ENCODE data around the gene C1orf21. TPM values are rescaled to one million over a fixed set of nuclear protein-coding genes. Genes with fewer than 3 reads are reported as not detected.
A peak's percentile ranks its signal among the peaks of the same experiment; 100 is the strongest.

Gene C1orf21
- total RNA-seq, 4 donors from 2014 or later = 24.0 to 43.0 (median 40.3) TPM

GRCh38 chr1:184658055-184658454 lies 271.2 kb downstream of the C1orf21 start:
- DNase-seq (ENCODE audit: low spot score) (no peak), ATAC-seq (ENCODE audit: low FRiP score) (no peak)
- TF ChIP-seq CTCF (IDR thresholded peaks at IDR 0.05) = no peak

GRCh38 chr1:184660462-184661191 lies 273.8 kb downstream of the C1orf21 start:
- TF ChIP-seq CTCF (IDR thresholded peaks at IDR 0.05) = no peak
- DNase-seq (ENCODE audit: low spot score) = no peak
- ATAC-seq (ENCODE audit: low FRiP score) = no peak

- ATAC-seq (ENCODE audit: low FRiP score) = no peak
Measured at GRCh38 chr1:184661801-184662200, 275.0 kb downstream of the C1orf21 start.

GRCh38 chr1:184664042-184664660 lies 277.3 kb downstream of the C1orf21 start:
- peak; percentile 80 for ATAC-seq (ENCODE audit: low FRiP score)
- peak; percentile 60 for DNase-seq (ENCODE audit: low spot score)
- TF ChIP-seq CTCF (IDR thresholded peaks at IDR 0.05) = peak in 1 of 3 donors; percentile 26

More at GRCh38 chr1:184661801-184662200, 275.0 kb downstream of the C1orf21 start:
- TF ChIP-seq CTCF (IDR thresholded peaks at IDR 0.05) = no peak
- DNase-seq (ENCODE audit: low spot score) = no peak

- no peak for ATAC-seq (ENCODE audit: low FRiP score)
- no peak for DNase-seq (ENCODE audit: low spot score)
- TF ChIP-seq CTCF (IDR thresholded peaks at IDR 0.05) = no peak
Measured at GRCh38 chr1:184664661-184665060, 277.8 kb downstream of the C1orf21 start.

- DNase-seq (ENCODE audit: low spot score) = no peak
- no peak for TF ChIP-seq CTCF (IDR thresholded peaks at IDR 0.05)
- no peak for ATAC-seq (ENCODE audit: low FRiP score)
Measured at GRCh38 chr1:184665360-184665759, 278.5 kb downstream of the C1orf21 start.

- no peak for TF ChIP-seq CTCF (IDR thresholded peaks at IDR 0.05)
- no peak for DNase-seq (ENCODE audit: low spot score)
- ATAC-seq (ENCODE audit: low FRiP score) = no peak
Measured at GRCh38 chr1:184669391-184669790, 282.6 kb downstream of the C1orf21 start.

Data from omental fat pad (tissue), 4 donors.